GM21381 (cell line): ENCODE data around the gene CXCR3.
"Not testable (repeated sequence)": the region's sequence is repeated elsewhere in the genome, so short reads cannot be mapped to it uniquely, and the experiment has no call there.

Experiments
- ATAC-seq: cut with Tn5 transposase; IDR thresholded peaks from one replicate; pipeline ENCODE4 v1.9.1; 2021; ENCODE audit warnings: mild to moderate bottlenecking, moderate library complexity; ENCODE audit not compliant: unreplicated experiment

CXCR3 gene

GRCh38 chrX:71618303-71618721 lies at the start of gene CXCR3:
Gene CXCR3 (minus strand): TSS chrX:71618511. CDS start chrX:71618449, 62 bp downstream.
- ATAC-seq, result peak; percentile 49

- ATAC-seq, result no peak
Observed at GRCh38 chrX:71667328-71668247, 49.3 kb upstream of the CXCR3 start, which contains the start of gene LOC101059915. Gene LOC101059915 (plus strand): TSS chrX:71667546.

- no peak for ATAC-seq
Observed at GRCh38 chrX:71666240-71667223, 48.2 kb upstream of the CXCR3 start.

- no peak for ATAC-seq
Observed at GRCh38 chrX:71665747-71666146, 47.4 kb upstream of the CXCR3 start.

- ATAC-seq, result no peak
Observed at GRCh38 chrX:71664889-71665491, 46.7 kb upstream of the CXCR3 start.

- ATAC-seq, result not testable (repeated sequence)
Observed at GRCh38 chrX:71664202-71664601, 45.9 kb upstream of the CXCR3 start.

- not testable (repeated sequence) for ATAC-seq
Observed at GRCh38 chrX:71663238-71663637, 44.9 kb upstream of the CXCR3 start.

- ATAC-seq, result not testable (repeated sequence)
Observed at GRCh38 chrX:71662654-71663053, 44.3 kb upstream of the CXCR3 start.

- ATAC-seq, result no peak
Observed at GRCh38 chrX:71661919-71662318, 43.6 kb upstream of the CXCR3 start.

- ATAC-seq, result no peak
Observed at GRCh38 chrX:71660562-71661416, 42.5 kb upstream of the CXCR3 start.

GRCh38 chrX:71659959-71660358 lies 41.6 kb upstream of the CXCR3 start:
- ATAC-seq, result no peak

GRCh38 chrX:71659342-71659741 lies 41.0 kb upstream of the CXCR3 start:
- no peak for ATAC-seq

GRCh38 chrX:71657267-71657666 lies 39.0 kb upstream of the CXCR3 start:
- ATAC-seq, result no peak

GRCh38 chrX:71653344-71653743 lies 35.0 kb upstream of the CXCR3 start:
- no peak for ATAC-seq

GRCh38 chrX:71652405-71652804 lies 34.1 kb upstream of the CXCR3 start:
- ATAC-seq, result no peak

GRCh38 chrX:71650333-71650969 lies 32.1 kb upstream of the CXCR3 start:
- no peak for ATAC-seq

GRCh38 chrX:71644406-71644805 lies 26.1 kb upstream of the CXCR3 start:
- ATAC-seq, result not testable (repeated sequence)

- no peak for ATAC-seq
Observed at GRCh38 chrX:71640002-71640401, 21.7 kb upstream of the CXCR3 start.

- ATAC-seq, result no peak
Observed at GRCh38 chrX:71638409-71638808, 20.1 kb upstream of the CXCR3 start.
